HG03442 (cell line): ENCODE data around the gene CAPN3.
"Not testable (repeated sequence)": the region's sequence is repeated elsewhere in the genome, so short reads cannot be mapped to it uniquely, and the experiment has no call there.

ENCODE experiments used
- ATAC-seq: cut with Tn5 transposase; IDR thresholded peaks from one replicate; pipeline ENCODE4 v1.9.1; 2021; ENCODE audit warnings: mild to moderate bottlenecking, moderate library complexity; ENCODE audit not compliant: unreplicated experiment

Gene CAPN3

GRCh38 chr15:42359249-42359648 lies at the start of gene CAPN3:
CAPN3 (plus strand) TSS chr15:42359501; CDS start chr15:42359806, 305 bp downstream.
- ATAC-seq, result no peak

GRCh38 chr15:42313463-42313862 lies 45.8 kb upstream of the CAPN3 start:
- ATAC-seq, result no peak

GRCh38 chr15:42314818-42315217 lies 44.5 kb upstream of the CAPN3 start:
- ATAC-seq, result no peak

GRCh38 chr15:42315521-42315920 lies 43.8 kb upstream of the CAPN3 start:
- ATAC-seq, result no peak

- not testable (repeated sequence) for ATAC-seq
These were observed 43.0 kb upstream of the CAPN3 start for GRCh38 chr15:42316282-42316805.

GRCh38 chr15:42319206-42319605 lies 40.1 kb upstream of the CAPN3 start:
- no peak for ATAC-seq

- ATAC-seq, result no peak
These were observed 35.0 kb upstream of the CAPN3 start for GRCh38 chr15:42324308-42324707.

GRCh38 chr15:42329161-42329560 lies 30.1 kb upstream of the CAPN3 start:
- ATAC-seq, result no peak

GRCh38 chr15:42329992-42330391 lies 29.3 kb upstream of the CAPN3 start:
- ATAC-seq, result no peak

GRCh38 chr15:42331235-42331634 lies 28.1 kb upstream of the CAPN3 start:
- ATAC-seq, result no peak

- no peak for ATAC-seq
These were observed 27.0 kb upstream of the CAPN3 start for GRCh38 chr15:42332331-42332730.

GRCh38 chr15:42335074-42335473 lies 24.2 kb upstream of the CAPN3 start:
- no peak for ATAC-seq

- not testable (repeated sequence) for ATAC-seq
These were observed 22.7 kb upstream of the CAPN3 start for GRCh38 chr15:42336650-42337049.

GRCh38 chr15:42337104-42337503 lies 22.2 kb upstream of the CAPN3 start:
- ATAC-seq, result not testable (repeated sequence)

GRCh38 chr15:42338500-42338899 lies 20.8 kb upstream of the CAPN3 start:
- ATAC-seq, result no peak

GRCh38 chr15:42343596-42344232 lies 15.6 kb upstream of the CAPN3 start:
- ATAC-seq, result no peak

- no peak for ATAC-seq
These were observed 14.5 kb upstream of the CAPN3 start for GRCh38 chr15:42344763-42345162.

GRCh38 chr15:42345504-42345903 lies 13.8 kb upstream of the CAPN3 start:
- no peak for ATAC-seq

GRCh38 chr15:42348083-42348482 lies 11.2 kb upstream of the CAPN3 start:
- ATAC-seq, result no peak

- ATAC-seq, result no peak
These were observed 10.1 kb upstream of the CAPN3 start for GRCh38 chr15:42349186-42349585.

GRCh38 chr15:42352401-42352800 lies 6.9 kb upstream of the CAPN3 start:
- ATAC-seq, result no peak

- ATAC-seq, result no peak
These were observed 6.2 kb upstream of the CAPN3 start for GRCh38 chr15:42353061-42353460.

GRCh38 chr15:42354824-42355223 lies 4.5 kb upstream of the CAPN3 start:
- ATAC-seq, result no peak
